SK-N-SH treated with all-trans-retinoic acid at 6 μM for 48 hours (cell line): ENCODE measurements around the gene ZXDC.

Experiments
- ARNTL ChIP-seq: fragments of 450-650 bp; formaldehyde crosslinking; IDR thresholded peaks from 2 replicates; pipeline ENCODE4 v1.5.0; 2020; ENCODE audit warnings: low read depth, mild to moderate bottlenecking, moderate library complexity, borderline replicate concordance
- CREB5 ChIP-seq: fragments of 250-450 bp; sonication (Bioruptor Pico); IDR thresholded peaks from 2 replicates; pipeline ENCODE4 v1.5.1; 2020; ENCODE audit warnings: low read depth, mild to moderate bottlenecking, moderate library complexity
- OSR1 ChIP-seq: fragments of 250-450 bp; sonication (Bioruptor Pico); IDR thresholded peaks from 2 replicates; pipeline ENCODE4 v1.8.0; 2022; ENCODE audit warnings: moderate library complexity, mild to moderate bottlenecking, inconsistent platforms
- SNAI2 ChIP-seq: fragments of 250-450 bp; sonication (Bioruptor Pico); IDR thresholded peaks from 2 replicates; pipeline ENCODE4 v1.5.0; 2020; ENCODE audit warnings: mild to moderate bottlenecking, moderate library complexity
- TCF4 ChIP-seq: fragments of 250-450 bp; sonication (Bioruptor Pico); IDR thresholded peaks from 2 replicates; pipeline ENCODE4 v1.8.0; 2021; ENCODE audit warnings: mild to moderate bottlenecking, moderate library complexity, borderline replicate concordance
- ZC3H10 ChIP-seq: fragments of 250-450 bp; sonication (Bioruptor Pico); IDR thresholded peaks from 2 replicates; pipeline ENCODE4 v1.5.1; 2021; ENCODE audit warnings: mild to moderate bottlenecking, moderate library complexity
- ZFP30 ChIP-seq: fragments of 450-650 bp; formaldehyde crosslinking; IDR thresholded peaks from 2 replicates; pipeline ENCODE4 v1.5.0; 2022; ENCODE audit warnings: mild to moderate bottlenecking, moderate library complexity
- ZNF565 ChIP-seq: fragments of 450-650 bp; formaldehyde crosslinking; conservative IDR thresholded peaks from 2 replicates; pipeline ENCODE4 v1.5.0; 2020; ENCODE audit warnings: low read depth, mild to moderate bottlenecking, moderate library complexity
- TF ChIP-seq, protein P1 (sequence below): fragments of 250-450 bp; sonication (Bioruptor Pico); IDR thresholded peaks from 2 replicates; pipeline ENCODE4 v1.8.0; 2020; ENCODE audit warnings: mild to moderate bottlenecking, moderate library complexity, borderline replicate concordance

- no peak for TF ChIP-seq ARNTL (CRISPR knock-in tag)
- TF ChIP-seq, protein P1, sequence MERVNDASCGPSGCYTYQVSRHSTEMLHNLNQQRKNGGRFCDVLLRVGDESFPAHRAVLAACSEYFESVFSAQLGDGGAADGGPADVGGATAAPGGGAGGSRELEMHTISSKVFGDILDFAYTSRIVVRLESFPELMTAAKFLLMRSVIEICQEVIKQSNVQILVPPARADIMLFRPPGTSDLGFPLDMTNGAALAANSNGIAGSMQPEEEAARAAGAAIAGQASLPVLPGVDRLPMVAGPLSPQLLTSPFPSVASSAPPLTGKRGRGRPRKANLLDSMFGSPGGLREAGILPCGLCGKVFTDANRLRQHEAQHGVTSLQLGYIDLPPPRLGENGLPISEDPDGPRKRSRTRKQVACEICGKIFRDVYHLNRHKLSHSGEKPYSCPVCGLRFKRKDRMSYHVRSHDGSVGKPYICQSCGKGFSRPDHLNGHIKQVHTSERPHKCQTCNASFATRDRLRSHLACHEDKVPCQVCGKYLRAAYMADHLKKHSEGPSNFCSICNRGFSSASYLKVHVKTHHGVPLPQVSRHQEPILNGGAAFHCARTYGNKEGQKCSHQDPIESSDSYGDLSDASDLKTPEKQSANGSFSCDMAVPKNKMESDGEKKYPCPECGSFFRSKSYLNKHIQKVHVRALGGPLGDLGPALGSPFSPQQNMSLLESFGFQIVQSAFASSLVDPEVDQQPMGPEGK = no peak
- TF ChIP-seq ZFP30 = no peak
- TF ChIP-seq SNAI2 (CRISPR knock-in tag) = no peak
- no peak for TF ChIP-seq ZC3H10 (CRISPR knock-in tag)
- no peak for TF ChIP-seq ZNF565 (CRISPR knock-in tag)
- TF ChIP-seq CREB5 (CRISPR knock-in tag) = no peak
- no peak for TF ChIP-seq TCF4 (CRISPR knock-in tag)
- TF ChIP-seq OSR1 (CRISPR knock-in tag) = no peak
Measured at GRCh38 chr3:126517291-126517951, 41.7 kb upstream of the ZXDC start, which contains the start of gene UROC1.
